Neutrophil (primary cell): ENCODE measurements around the gene SLC32A1.

Experiments used
- H3K27ac ChIP-seq: fragments of 200-600 bp; sonication (generic); 2 replicates; pipeline ENCODE4 v1.5.1; 2016; ENCODE audit warnings: mild to moderate bottlenecking, moderate library complexity
- H3K27me3 ChIP-seq: fragments of 200-600 bp; sonication (generic); 2 replicates; pipeline ENCODE4 v1.6.0; 2016; ENCODE audit warnings: mild to moderate bottlenecking
- H3K36me3 ChIP-seq: fragments of 200-600 bp; sonication (generic); 2 replicates; pipeline ENCODE4 v1.5.1; 2017
- H3K4me1 ChIP-seq, 2 experiments: fragments of 200-600 bp in 1 of 2; sonication (generic) in 1 of 2; 1 replicate in 1 of 2; 2 replicates in 1 of 2; pipeline versions ENCODE4 v1.5.1 to v1.6.1; 2013 to 2016; ENCODE audit warnings: low read depth in 1 of 2, low read length in 1 of 2, mild to moderate bottlenecking in 1 of 2, moderate library complexity in 1 of 2; ENCODE audit not compliant: control insufficient read depth in 1 of 2, insufficient read depth in 1 of 2
- H3K4me3 ChIP-seq, 2 experiments: fragments of 200-600 bp in 1 of 2; sonication (generic) in 1 of 2; 1 replicate in 1 of 2; 2 replicates in 1 of 2; pipeline ENCODE4 v1.5.1; 2013 to 2016; ENCODE audit warnings: low read depth in 1 of 2, low read length in 1 of 2, mild to moderate bottlenecking in 1 of 2, moderate library complexity in 1 of 2
- H3K9me3 ChIP-seq: fragments of 200-600 bp; sonication (generic); 2 replicates; pipeline ENCODE4 v1.5.1; 2016
- TF ChIP-seq, protein P1 (sequence below): fragments of 200-600 bp; sonication (generic); IDR thresholded peaks from 2 replicates; pipeline ENCODE4 v1.5.1; 2016; ENCODE audit warnings: antibody characterized with exemption

The SLC32A1 gene

DNA sequence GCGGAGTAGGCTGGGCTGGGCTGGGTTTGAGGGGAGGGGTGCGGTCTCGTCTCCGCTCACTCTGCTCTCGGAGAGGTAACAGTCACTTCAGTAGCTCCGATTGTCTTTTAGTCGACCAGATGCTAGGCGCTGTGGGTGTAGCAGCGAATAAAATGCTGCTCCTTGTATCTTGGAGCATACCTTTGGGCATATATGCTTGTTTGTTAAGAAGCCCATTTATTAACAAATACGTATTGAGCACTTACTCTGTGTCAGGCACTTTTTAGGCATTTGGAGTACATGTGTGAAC, 24.5 kb downstream of the SLC32A1 start:
- Histone ChIP-seq H3K36me3 (no peaks in the 10 kb centered on the region), H3K4me1 (peaks cover 16 to 19% of the 10 kb centered on the region in 2 experiments), H3K27ac (no peak overlapping the region), H3K4me3 (peak overlapping the region; percentile 90 to 92), H3K9me3 (no peaks in the 10 kb centered on the region), H3K27me3 (peaks cover 37% of the 10 kb centered on the region)
- TF ChIP-seq, protein P1, sequence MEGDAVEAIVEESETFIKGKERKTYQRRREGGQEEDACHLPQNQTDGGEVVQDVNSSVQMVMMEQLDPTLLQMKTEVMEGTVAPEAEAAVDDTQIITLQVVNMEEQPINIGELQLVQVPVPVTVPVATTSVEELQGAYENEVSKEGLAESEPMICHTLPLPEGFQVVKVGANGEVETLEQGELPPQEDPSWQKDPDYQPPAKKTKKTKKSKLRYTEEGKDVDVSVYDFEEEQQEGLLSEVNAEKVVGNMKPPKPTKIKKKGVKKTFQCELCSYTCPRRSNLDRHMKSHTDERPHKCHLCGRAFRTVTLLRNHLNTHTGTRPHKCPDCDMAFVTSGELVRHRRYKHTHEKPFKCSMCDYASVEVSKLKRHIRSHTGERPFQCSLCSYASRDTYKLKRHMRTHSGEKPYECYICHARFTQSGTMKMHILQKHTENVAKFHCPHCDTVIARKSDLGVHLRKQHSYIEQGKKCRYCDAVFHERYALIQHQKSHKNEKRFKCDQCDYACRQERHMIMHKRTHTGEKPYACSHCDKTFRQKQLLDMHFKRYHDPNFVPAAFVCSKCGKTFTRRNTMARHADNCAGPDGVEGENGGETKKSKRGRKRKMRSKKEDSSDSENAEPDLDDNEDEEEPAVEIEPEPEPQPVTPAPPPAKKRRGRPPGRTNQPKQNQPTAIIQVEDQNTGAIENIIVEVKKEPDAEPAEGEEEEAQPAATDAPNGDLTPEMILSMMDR, result no peak

DNA sequence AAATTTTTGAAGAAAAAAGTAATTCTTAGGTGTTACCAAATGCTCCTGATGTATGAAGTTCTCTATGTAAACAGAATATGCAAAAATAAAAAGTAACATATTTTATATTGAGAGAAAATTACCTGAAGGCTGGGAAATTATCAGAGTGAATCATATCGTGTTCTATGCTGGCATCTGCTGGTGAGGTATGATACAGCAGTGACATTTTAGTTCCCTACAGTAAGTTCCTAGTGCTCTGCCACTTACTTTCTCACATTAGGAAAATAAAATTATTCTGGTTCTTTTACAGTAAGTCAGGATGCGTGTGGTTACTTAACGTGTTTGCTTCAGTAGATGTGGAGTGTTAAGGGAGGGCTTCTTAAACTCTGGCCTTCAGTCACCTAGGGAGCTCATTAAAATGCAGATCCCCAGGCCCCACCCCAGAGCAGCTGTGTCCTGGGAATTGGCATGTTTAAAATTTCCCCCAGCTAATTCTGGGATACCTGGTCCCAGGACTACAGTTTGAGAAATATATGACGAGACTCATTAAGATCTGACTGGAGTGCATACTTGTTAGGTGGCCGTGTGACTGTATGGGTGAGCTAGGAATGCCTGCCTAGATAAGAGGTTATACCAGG, 27.2 kb downstream of the SLC32A1 start:
- Histone ChIP-seq H3K4me1 (peaks cover 22 to 27% of the 10 kb centered on the region in 2 experiments), H3K36me3 (peaks cover 15% of the 10 kb centered on the region), H3K27ac (no peak overlapping the region), H3K27me3 (peaks cover 11% of the 10 kb centered on the region), H3K4me3 (no peak overlapping the region), H3K9me3 (no peaks in the 10 kb centered on the region)
- TF ChIP-seq, protein P1, result no peak

DNA sequence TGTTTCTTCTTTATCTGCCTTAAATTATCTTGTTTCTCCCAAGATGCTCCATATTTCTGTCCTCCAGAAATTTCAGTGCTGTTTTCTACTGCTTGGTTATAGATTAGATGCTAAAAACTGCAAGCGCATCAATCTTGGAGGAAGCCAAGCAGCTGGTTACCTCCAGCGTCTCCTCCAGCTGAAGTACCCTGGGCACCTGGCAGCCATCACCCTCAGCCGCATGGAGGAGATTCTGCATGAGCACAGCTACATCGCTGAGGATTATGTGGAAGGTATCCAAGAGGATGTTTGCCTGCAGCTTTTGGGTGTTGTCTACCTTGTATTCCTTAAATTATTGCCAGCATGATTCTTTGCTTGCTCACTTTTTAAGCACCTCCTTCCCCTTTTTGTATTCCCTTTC, 27.7 kb downstream of the SLC32A1 start:
- H3K36me3 ChIP-seq, result peaks cover 18% of the 10 kb centered on the region
- no peaks in the 10 kb centered on the region for H3K9me3 ChIP-seq
- no peak overlapping the region for H3K4me3 ChIP-seq
- peaks cover 22 to 27% of the 10 kb centered on the region in 2 experiments for H3K4me1 ChIP-seq
- H3K27ac ChIP-seq, result no peak overlapping the region
- TF ChIP-seq, protein P1, result no peak
- H3K27me3 ChIP-seq, result peaks cover 6% of the 10 kb centered on the region

DNA sequence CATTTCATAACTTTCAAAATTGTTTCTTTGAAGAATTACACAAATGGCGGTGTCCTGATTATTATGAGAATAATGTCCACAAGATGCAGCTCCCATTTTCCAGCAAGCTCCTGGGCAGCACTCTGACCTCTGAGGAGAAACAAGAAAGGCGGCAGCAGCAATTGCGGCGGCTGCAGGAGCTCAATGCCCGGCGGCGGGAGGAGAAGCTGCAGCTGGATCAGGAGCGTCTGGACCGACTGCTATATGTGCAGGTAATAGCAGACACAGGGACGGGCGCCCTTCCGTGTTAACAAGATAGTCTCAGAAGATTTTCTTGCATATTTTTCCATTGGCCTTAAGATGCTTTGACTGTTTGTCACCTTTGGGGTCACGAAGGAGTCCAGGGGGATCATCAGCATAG, 30.6 kb downstream of the SLC32A1 start:
- Histone ChIP-seq H3K4me1 (peaks cover 6 to 8% of the 10 kb centered on the region in 2 experiments), H3K36me3 (peaks cover 30% of the 10 kb centered on the region), H3K27me3 (no peaks in the 10 kb centered on the region), H3K9me3 (no peaks in the 10 kb centered on the region), H3K27ac (no peak overlapping the region), H3K4me3 (no peak overlapping the region)
- TF ChIP-seq, protein P1, result no peak

DNA sequence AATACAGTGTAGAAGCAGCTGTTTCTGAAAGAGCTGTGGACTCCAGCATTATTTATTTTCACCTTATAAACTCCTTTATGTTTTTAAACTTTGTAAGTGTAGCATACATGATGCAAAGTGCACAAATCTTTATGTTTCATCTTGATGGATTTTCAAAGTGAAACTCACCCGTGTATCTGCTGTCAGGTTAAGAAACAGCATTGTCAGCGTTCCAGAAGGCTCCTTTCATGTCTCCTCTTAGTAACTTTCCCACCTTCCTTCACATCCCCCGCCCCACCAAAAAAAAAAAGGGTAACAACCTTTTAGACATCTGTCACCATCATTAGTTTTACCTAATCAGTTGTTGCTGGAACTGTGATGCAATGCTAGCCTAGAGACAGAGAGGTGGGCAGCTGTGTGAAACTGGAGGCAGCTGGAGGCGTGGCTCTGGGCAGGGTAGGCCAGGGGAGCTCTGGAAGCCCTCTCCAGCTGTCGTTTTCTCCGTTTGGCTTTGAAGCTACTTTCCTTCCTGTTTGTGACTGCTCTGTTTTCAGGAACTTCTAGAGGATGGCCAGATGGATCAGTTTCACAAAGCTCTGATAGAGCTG, 31.1 kb downstream of the SLC32A1 start:
- H3K36me3 ChIP-seq, result peaks cover 30% of the 10 kb centered on the region

More for the DNA sequence above, 31.1 kb downstream of the SLC32A1 start:
- no peaks in the 10 kb centered on the region for H3K27me3 ChIP-seq
- H3K9me3 ChIP-seq, result no peaks in the 10 kb centered on the region
- H3K4me1 ChIP-seq, result peaks cover 6 to 8% of the 10 kb centered on the region in 2 experiments
- TF ChIP-seq, protein P1, result no peak
- H3K4me3 ChIP-seq, result no peak overlapping the region
- H3K27ac ChIP-seq, result no peak overlapping the region
